ENCODE measurements around the gene KLHDC9.

Gene KLHDC9

DNA sequence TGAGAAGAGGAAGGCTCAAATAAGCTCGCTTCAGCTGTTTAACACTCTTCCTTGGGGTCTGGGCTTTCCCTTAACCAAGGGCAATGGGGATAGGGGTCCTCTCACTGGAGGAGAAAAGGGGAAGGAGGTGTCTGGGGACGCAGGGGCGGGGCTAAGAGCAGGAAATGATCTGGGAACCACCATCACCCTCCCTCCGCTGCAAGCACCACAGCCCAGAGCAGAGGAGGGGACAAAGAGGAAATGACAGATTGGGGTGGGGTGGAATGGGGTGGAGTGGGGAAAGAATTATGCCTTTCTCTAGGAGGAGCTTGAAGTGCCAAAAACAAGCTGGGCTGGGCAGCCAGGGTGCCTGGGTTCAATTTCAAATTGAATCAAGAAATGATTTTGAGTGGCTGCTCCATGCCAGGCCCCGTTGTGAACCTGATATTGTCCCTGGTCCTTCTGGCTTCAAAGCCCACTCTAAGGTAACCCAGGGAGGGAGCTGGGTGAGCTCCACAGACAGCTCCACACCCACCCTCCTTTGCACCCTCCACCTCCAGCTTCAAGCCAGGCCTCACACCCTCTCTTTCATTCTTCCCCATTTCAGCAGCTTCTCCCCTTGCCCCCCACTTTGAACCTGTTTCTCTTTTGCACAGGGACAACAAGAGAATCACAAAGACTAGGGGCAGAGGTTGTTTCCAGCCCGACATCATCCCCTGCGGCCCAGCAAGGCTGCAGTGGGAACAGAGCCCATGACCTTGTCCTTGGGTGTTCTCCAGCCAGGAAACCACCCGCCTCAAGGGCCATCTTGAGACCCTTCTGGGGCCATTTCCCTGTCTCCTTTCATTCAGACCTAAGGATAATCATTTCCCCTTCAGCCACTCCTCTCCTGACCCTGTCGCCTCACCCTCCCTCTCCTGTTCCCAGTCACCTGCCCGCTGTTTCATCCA, 29.6 kb upstream of the KLHDC9 start:
- TF ChIP-seq SIN3A (IDR thresholded peaks at IDR 0.05; ENCODE audit: borderline replicate concordance, insufficient read depth, low read length) (no peak), POLR2AphosphoS5 (IDR thresholded peaks at IDR 0.05; ENCODE audit: low read depth, low read length) (no peak), FOXP2 (optimal IDR thresholded peaks at IDR 0.05; ENCODE audit: borderline replicate concordance, extremely low read depth, extremely low read length, insufficient read depth) (no peak), TAF1 (IDR thresholded peaks at IDR 0.05; ENCODE audit: borderline replicate concordance, insufficient read depth, low read length) (no peak)
- TF ChIP-seq, protein P1, sequence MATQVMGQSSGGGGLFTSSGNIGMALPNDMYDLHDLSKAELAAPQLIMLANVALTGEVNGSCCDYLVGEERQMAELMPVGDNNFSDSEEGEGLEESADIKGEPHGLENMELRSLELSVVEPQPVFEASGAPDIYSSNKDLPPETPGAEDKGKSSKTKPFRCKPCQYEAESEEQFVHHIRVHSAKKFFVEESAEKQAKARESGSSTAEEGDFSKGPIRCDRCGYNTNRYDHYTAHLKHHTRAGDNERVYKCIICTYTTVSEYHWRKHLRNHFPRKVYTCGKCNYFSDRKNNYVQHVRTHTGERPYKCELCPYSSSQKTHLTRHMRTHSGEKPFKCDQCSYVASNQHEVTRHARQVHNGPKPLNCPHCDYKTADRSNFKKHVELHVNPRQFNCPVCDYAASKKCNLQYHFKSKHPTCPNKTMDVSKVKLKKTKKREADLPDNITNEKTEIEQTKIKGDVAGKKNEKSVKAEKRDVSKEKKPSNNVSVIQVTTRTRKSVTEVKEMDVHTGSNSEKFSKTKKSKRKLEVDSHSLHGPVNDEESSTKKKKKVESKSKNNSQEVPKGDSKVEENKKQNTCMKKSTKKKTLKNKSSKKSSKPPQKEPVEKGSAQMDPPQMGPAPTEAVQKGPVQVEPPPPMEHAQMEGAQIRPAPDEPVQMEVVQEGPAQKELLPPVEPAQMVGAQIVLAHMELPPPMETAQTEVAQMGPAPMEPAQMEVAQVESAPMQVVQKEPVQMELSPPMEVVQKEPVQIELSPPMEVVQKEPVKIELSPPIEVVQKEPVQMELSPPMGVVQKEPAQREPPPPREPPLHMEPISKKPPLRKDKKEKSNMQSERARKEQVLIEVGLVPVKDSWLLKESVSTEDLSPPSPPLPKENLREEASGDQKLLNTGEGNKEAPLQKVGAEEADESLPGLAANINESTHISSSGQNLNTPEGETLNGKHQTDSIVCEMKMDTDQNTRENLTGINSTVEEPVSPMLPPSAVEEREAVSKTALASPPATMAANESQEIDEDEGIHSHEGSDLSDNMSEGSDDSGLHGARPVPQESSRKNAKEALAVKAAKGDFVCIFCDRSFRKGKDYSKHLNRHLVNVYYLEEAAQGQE (IDR thresholded peaks at IDR 0.05; ENCODE audit: insufficient read depth in 1 of 2, low read depth in 2 of 2, low read length in 2 of 2) = no peak

DNA sequence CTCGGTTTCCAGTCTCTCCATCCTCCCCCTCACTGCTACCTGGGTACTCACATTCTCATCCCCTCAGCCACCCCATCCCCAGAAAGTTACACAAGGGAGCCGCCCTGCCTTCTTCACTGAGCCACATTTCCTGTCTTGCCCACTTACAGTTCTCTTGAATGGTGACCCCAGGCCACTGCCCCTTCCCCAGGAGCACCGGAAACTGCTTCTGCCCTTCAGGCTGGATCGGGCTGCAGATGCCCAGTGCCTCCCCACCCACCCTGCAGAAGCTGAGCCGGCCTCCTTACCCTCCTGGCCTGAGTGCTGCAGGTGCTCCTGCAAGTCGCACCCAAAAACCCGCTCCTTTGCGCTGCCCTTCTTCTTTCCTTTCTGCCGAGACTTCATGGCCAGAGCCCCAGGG, 28.9 kb upstream of the KLHDC9 start:
- TF ChIP-seq, protein P1 (IDR thresholded peaks at IDR 0.05; ENCODE audit: insufficient read depth in 1 of 2, low read depth in 2 of 2, low read length in 2 of 2) = no peak
- TF ChIP-seq FOXP2 (optimal IDR thresholded peaks at IDR 0.05; ENCODE audit: borderline replicate concordance, extremely low read depth, extremely low read length, insufficient read depth) (no peak), POLR2AphosphoS5 (IDR thresholded peaks at IDR 0.05; ENCODE audit: low read depth, low read length) (no peak), SIN3A (IDR thresholded peaks at IDR 0.05; ENCODE audit: borderline replicate concordance, insufficient read depth, low read length) (no peak), TAF1 (IDR thresholded peaks at IDR 0.05; ENCODE audit: borderline replicate concordance, insufficient read depth, low read length) (no peak)

DNA sequence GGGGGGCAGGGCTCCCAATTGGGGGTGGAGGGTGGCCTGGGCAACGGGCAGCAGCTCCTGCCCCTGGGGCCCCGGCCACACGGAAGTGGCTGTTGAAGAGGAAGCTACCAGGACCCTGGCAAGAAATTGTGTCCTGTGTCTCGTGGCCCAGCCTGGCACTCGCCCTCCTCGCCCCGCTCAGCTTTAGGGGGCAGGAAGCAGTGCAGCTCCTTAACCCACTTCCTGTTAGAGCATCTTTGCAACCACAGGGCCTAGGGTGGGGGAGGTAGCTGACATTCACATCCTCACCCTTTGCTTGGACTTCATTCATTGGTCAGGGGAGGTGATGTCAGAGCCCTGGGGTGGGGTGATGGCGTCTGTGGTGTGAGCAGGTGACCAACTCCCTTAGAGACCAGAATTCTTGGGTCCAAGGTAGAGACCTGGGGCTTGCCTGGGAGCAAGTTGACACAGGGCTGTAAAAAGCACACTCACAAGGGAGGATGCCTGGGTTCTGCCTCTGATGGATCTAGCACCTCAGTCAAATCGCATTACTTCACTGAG, 28.4 kb upstream of the KLHDC9 start, which contains the start of gene ARHGAP30:
ARHGAP30 (minus strand) TSS at position 161 of the 540 bp plus-strand sequence. CDS start 267 bp downstream, outside the sequence.
- no peak for TF ChIP-seq POLR2AphosphoS5 (IDR thresholded peaks at IDR 0.05; ENCODE audit: low read depth, low read length)
- TF ChIP-seq TAF1 (IDR thresholded peaks at IDR 0.05; ENCODE audit: borderline replicate concordance, insufficient read depth, low read length) = no peak
- no peak for TF ChIP-seq FOXP2 (optimal IDR thresholded peaks at IDR 0.05; ENCODE audit: borderline replicate concordance, extremely low read depth, extremely low read length, insufficient read depth)
- TF ChIP-seq, protein P1 (IDR thresholded peaks at IDR 0.05; ENCODE audit: insufficient read depth in 1 of 2, low read depth in 2 of 2, low read length in 2 of 2) = no peak
- TF ChIP-seq SIN3A (IDR thresholded peaks at IDR 0.05; ENCODE audit: borderline replicate concordance, insufficient read depth, low read length) = no peak

DNA sequence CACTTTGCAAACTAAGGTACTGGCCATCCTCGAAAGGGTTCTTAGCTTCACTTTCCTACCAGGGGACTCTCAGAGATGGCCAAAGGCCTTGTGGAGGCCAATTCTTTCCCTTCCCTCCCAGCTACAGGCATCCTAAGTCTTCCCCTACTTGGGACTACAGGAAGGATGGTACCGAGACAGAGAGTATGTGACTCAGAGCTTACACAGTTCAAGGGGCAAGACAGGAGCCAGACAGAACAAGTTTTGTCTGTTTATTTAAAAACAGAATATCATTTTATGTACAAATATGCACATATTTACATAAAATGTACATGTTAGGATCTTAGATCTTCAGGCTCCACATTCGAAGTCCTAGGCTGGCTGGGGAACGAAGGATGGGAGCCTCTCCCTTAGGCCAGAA, 27.4 kb upstream of the KLHDC9 start:
- TF ChIP-seq, protein P1 (IDR thresholded peaks at IDR 0.05; ENCODE audit: insufficient read depth in 1 of 2, low read depth in 2 of 2, low read length in 2 of 2) = no peak
- TF ChIP-seq FOXP2 (optimal IDR thresholded peaks at IDR 0.05; ENCODE audit: borderline replicate concordance, extremely low read depth, extremely low read length, insufficient read depth) (no peak), SIN3A (IDR thresholded peaks at IDR 0.05; ENCODE audit: borderline replicate concordance, insufficient read depth, low read length) (no peak), POLR2AphosphoS5 (IDR thresholded peaks at IDR 0.05; ENCODE audit: low read depth, low read length) (no peak), TAF1 (IDR thresholded peaks at IDR 0.05; ENCODE audit: borderline replicate concordance, insufficient read depth, low read length) (no peak)

Data from PFSK-1 (cell line).